GM20000 (cell line): Measurements from ENCODE around the gene RAD18.

Experiments used
- DNase-seq: peaks from one replicate; pipeline ENCODE4 v3.0.0; 2012; ENCODE audit warnings: low spot score
- TF ChIP-seq, protein P1 (sequence below): IDR thresholded peaks from 2 replicates; pipeline ENCODE4 v1.5.1; 2012; ENCODE audit warnings: mild to moderate bottlenecking, control low read depth; ENCODE audit errors: extremely low read depth, missing control alignments

The RAD18 gene

DNA sequence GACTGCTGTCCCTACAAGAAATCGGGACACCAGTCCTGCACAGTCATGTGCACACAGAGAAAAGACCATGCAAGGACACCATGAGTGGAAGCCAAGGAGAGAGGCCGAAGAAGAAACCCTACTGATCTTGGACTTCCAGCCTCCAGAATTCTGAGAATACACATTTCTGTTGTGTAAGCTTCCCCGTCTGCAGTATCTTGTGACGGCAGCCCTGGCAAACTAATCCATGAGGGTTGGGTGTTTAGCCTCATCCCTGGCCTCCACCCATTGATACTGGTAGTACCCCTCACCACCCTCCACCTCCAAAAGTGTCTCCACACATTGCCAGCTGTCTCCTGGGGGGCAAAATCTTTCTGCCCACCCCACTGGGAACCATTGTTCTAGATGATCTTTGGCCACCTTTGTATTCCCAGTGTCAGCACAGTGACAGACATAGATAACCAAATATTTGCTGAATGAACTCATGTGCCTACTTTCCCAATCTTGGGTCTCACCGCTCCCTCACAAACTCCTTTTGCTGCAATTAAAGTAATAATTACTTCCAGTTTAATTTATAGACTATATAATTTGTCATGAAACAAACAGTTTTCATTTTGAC is 83.8 kb downstream of the RAD18 start:
- DNase-seq, result no peak
- TF ChIP-seq, protein P1, sequence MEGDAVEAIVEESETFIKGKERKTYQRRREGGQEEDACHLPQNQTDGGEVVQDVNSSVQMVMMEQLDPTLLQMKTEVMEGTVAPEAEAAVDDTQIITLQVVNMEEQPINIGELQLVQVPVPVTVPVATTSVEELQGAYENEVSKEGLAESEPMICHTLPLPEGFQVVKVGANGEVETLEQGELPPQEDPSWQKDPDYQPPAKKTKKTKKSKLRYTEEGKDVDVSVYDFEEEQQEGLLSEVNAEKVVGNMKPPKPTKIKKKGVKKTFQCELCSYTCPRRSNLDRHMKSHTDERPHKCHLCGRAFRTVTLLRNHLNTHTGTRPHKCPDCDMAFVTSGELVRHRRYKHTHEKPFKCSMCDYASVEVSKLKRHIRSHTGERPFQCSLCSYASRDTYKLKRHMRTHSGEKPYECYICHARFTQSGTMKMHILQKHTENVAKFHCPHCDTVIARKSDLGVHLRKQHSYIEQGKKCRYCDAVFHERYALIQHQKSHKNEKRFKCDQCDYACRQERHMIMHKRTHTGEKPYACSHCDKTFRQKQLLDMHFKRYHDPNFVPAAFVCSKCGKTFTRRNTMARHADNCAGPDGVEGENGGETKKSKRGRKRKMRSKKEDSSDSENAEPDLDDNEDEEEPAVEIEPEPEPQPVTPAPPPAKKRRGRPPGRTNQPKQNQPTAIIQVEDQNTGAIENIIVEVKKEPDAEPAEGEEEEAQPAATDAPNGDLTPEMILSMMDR, result no peak

DNA sequence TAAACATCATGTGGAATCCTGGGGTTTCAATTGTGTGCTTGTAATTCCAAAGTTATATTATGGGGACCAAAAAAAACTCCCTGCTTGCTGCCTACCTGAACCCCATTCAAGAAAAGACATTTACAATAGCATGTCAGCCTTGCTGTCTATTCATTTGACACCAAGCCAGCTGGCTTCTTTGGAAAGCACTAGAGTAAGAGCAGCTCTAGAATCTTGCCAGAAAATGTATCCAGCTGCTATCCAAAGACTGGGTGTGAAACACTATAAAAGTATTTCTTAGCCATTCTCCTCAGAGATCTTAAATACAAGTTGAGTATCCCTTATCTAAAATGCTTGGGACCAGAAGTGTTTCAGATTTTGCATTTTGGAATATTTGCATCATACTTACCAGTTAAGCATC is 87.4 kb downstream of the RAD18 start:
- no peak for DNase-seq
- TF ChIP-seq, protein P1, result no peak

DNA sequence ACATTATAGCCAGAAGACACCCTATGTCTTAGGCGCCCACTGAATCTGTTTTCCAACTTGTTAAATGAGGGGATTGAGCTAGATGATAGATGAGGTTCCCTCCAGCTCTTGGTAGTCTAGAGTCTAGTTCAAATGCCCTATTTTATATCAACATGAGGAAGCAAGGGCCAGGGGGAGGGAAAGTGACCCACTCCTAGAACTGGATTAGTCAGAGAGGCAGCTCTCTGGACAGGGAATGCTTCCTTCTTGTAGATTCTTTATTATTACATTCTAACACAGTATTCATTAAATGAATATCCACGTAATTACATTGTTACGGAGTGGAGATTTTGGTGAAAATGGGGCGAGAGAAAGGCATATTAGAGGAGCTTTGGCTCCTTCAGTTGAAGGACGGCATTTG is 89.5 kb downstream of the RAD18 start:
- no peak for DNase-seq
- TF ChIP-seq, protein P1, result no peak

DNA sequence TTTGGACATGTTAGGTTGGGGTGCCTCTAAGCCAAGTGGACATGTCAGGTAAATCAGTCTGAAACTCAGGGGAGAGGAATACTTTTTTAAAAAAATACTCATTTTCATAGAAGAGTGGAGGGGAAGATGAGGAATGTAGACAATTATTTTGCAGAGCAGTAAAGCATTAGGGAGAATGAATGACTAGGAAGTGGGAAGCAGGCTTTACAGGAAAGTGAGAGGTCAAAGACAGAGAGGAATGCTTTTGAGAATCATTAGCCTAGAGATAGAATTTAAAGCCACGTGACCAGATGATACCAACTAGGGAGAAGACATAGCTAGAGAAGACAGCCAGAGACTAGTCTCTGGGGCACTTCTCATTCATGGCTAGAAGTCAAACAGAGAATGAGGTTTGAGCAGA is 91.0 kb downstream of the RAD18 start:
- TF ChIP-seq, protein P1, result no peak
- DNase-seq, result no peak

DNA sequence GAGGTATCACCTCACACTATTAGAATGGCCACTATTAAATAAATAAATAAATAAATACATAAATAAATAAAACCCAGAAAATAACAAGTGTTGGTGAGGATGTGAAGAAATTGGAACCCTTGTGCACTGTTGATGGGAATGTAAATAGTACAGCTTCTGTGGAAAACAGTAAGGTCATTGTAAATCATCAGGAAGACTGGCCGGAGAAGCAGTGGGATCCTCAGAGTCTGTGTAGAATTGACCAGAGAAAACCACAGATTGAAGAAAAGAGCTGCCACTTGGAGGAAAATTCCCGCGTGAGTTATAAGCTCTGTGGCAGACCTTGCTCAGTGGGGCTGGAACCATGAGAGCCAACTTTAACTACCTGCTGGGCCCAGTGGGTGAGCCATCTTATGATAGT is 92.0 kb downstream of the RAD18 start:
- no peak for DNase-seq
- TF ChIP-seq, protein P1, result no peak

DNA sequence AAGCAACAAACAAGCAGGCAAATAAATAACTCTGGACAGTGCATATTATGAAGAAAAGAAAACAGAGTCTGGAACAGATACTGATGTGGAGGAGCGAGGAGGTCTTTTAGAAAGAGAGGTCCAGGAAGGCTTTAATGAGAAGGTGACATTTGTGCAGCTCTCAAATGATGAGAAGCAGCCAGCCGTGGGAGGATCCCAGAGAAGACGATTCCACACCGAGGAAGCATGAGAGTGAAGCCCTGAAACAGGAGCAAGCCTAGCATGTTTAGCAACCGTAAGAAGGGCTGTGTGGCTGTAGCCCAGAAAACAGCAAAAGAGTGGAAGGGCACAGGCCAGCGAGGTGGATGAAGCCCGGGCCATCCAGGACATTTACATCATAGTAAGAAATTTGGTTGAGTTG is 93.1 kb downstream of the RAD18 start:
- no peak for DNase-seq
- TF ChIP-seq, protein P1, result no peak

DNA sequence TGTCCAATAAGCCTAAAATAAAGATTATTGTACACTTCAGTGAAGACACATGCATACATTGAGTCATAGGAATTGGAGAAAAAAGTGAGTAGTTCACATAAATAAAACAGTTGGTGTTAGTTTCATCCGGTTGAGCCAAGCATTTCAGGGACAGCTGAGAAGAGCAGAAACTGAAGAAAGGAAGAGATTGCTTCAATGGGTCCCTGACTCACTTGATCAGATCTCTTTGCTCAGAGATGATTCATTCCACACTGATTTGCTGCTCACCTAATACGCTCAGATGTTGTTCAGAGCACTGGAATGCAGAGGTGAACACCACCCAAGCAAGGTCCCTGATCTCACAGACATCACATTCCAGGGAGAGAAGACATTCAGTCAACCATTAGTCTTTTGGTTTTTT is 93.7 kb downstream of the RAD18 start:
- no peak for DNase-seq

More for the DNA sequence above, 93.7 kb downstream of the RAD18 start:
- TF ChIP-seq, protein P1, result no peak
